OCI-LY7 (cell line): ENCODE data around the gene KLK1. TPM values are rescaled to one million over a fixed set of nuclear protein-coding genes. Genes with fewer than 3 reads are reported as not detected.

Experiments
- BruUV-seq: library from RNA; stranded (reverse); fragments of 400-500 nt; replicated peaks from 2 replicates; lab custom pipeline; 2021; lab: Mats Ljungman, UMichigan
- CTCF ChIA-PET: fragments of 300-600 bp; sonication (Branson Sonifier 250); formaldehyde crosslinking; loops from one replicate; lab custom pipeline; 2022; ENCODE audit warnings: antibody characterized with exemption; ENCODE audit not compliant: unreplicated experiment; lab: Charles Lee
- POLR2A ChIA-PET: fragments of 300-600 bp; sonication (Branson Sonifier 250); formaldehyde crosslinking; loops from one replicate; lab custom pipeline; 2022; ENCODE audit warnings: antibody characterized with exemption; lab: Charles Lee
- DNase-seq: peaks from one replicate; pipeline ENCODE4 v3.0.0-alpha.2; 2015; ENCODE audit warnings: low spot score
- H2AFZ ChIP-seq: fragments of 200-600 bp; sonication (generic), shearing (Covaris generic); 2 replicates; pipeline ENCODE4 v1.6.1; 2014; ENCODE audit warnings: mild to moderate bottlenecking, antibody characterized with exemption, low read length, moderate library complexity
- H3K27ac ChIP-seq: fragments of 200-600 bp; sonication (generic); 2 replicates; pipeline ENCODE4 v1.5.1; 2014; ENCODE audit warnings: mixed run types, low read depth, mild to moderate bottlenecking, moderate library complexity, low read length, inconsistent platforms; ENCODE audit not compliant: poor library complexity, severe bottlenecking
- H3K36me3 ChIP-seq: fragments of 200-600 bp; sonication (generic); 2 replicates; pipeline ENCODE4 v1.6.1; 2014; ENCODE audit warnings: mild to moderate bottlenecking, antibody characterized with exemption, low read length, moderate library complexity, mixed read lengths; ENCODE audit not compliant: insufficient read depth
- H3K4me1 ChIP-seq: fragments of 200-600 bp; sonication (generic); 2 replicates; pipeline ENCODE4 v1.5.1; 2014; ENCODE audit warnings: mild to moderate bottlenecking, low read length; ENCODE audit not compliant: insufficient read depth, poor library complexity, severe bottlenecking
- H3K4me2 ChIP-seq: fragments of 200-600 bp; sonication (generic); 2 replicates; pipeline ENCODE4 v1.6.1; 2014; ENCODE audit warnings: mild to moderate bottlenecking, low read length
- H3K4me3 ChIP-seq: fragments of 200-600 bp; sonication (generic); 2 replicates; pipeline ENCODE4 v1.5.1; 2014; ENCODE audit warnings: mild to moderate bottlenecking, low read depth, low read length; ENCODE audit not compliant: poor library complexity, severe bottlenecking
- H3K79me2 ChIP-seq: fragments of 200-600 bp; sonication (generic); 2 replicates; pipeline ENCODE4 v1.6.1; 2016; ENCODE audit warnings: low read depth, mild to moderate bottlenecking, low read length, moderate library complexity, mixed read lengths; ENCODE audit not compliant: insufficient read depth
- H3K9me2 ChIP-seq: fragments of 200-600 bp; sonication (generic); 2 replicates; pipeline ENCODE4 v1.6.1; 2016; ENCODE audit warnings: mild to moderate bottlenecking, low read length, mixed read lengths; ENCODE audit not compliant: insufficient read depth
- H3K9me3 ChIP-seq: fragments of 200-600 bp; sonication (generic); 2 replicates; pipeline ENCODE4 v1.6.1; 2014; ENCODE audit warnings: mild to moderate bottlenecking, mixed run types, low read length, mixed read lengths
- H4K20me1 ChIP-seq: fragments of 200-600 bp; sonication (generic); 2 replicates; pipeline ENCODE4 v1.6.1; 2014; ENCODE audit warnings: mild to moderate bottlenecking, antibody characterized with exemption, low read length, moderate library complexity, mixed read lengths; ENCODE audit not compliant: insufficient read depth
- CTCF ChIP-seq: fragments of 200-600 bp; sonication (generic); conservative IDR thresholded peaks from 2 replicates; pipeline ENCODE4 v1.5.1; 2014; ENCODE audit warnings: mild to moderate bottlenecking, antibody characterized with exemption, low read length, moderate library complexity, mixed read lengths
- EZH2phosphoT487 ChIP-seq: fragments of 200-600 bp; sonication (generic); IDR thresholded peaks from 2 replicates; pipeline ENCODE4 v1.6.1; 2018; ENCODE audit warnings: low read depth, borderline replicate concordance, mild to moderate bottlenecking, mixed run types, antibody characterized with exemption, low read length, moderate library complexity, mixed read lengths
- intact Hi-C: fragments of 100-400 bp; cut with micrococcal nuclease; formaldehyde crosslinking; loops from one replicate; pipeline ENCODE4 v1.10.0; 2022; ENCODE audit not compliant: unreplicated experiment
- total RNA-seq, 2 experiments: library from RNA; depleted of rRNA in 1 of 2; stranded (reverse); fragments of >200 nt in 1 of 2; shearing (Covaris generic) in 1 of 2; gene quantifications; 2 replicates each; pipeline ENCODE4 v1.2.3, GENCODE V29; 2014 to 2022

Gene KLK1
- total RNA-seq, 2 experiments from 2014 or later = 5.1 TPM; not detected in 1

GRCh38 chr19:50801107-50801506 is 22.5 kb downstream of the KLK1 start:
- H3K79me2 ChIP-seq = peaks cover 45% of the 10 kb centered on the region
- POLR2A ChIA-PET = no interaction called here
- no peak for DNase-seq

GRCh38 chr19:50799547-50799851 is 24.1 kb downstream of the KLK1 start:
- ChIA-PET POLR2A (no interaction called here), CTCF (no interaction called here)
- Histone ChIP-seq H3K9me2 (no peaks in the 10 kb centered on the region), H3K27ac (no peak overlapping the region), H3K4me3 (no peak overlapping the region), H3K36me3 (peaks cover 88% of the 10 kb centered on the region), H3K4me2 (no peak overlapping the region), H2AFZ (no peak overlapping the region), H3K9me3 (no peaks in the 10 kb centered on the region), H3K79me2 (peaks cover 45% of the 10 kb centered on the region), H4K20me1 (peaks cover 43% of the 10 kb centered on the region), H3K4me1 (peaks cover 20% of the 10 kb centered on the region)
- DNase-seq = no peak
- TF ChIP-seq CTCF = no peak
- TF ChIP-seq EZH2phosphoT487 = no peak
- BruUV-seq = no TSS peak
- intact Hi-C loops = no loop called here

More at GRCh38 chr19:50801107-50801506, 22.5 kb downstream of the KLK1 start:
- Histone ChIP-seq H2AFZ (no peak overlapping the region), H3K9me3 (no peaks in the 10 kb centered on the region), H3K4me1 (peaks cover 22% of the 10 kb centered on the region), H4K20me1 (peaks cover 43% of the 10 kb centered on the region), H3K9me2 (no peaks in the 10 kb centered on the region), H3K4me3 (no peak overlapping the region), H3K36me3 (peaks cover 76% of the 10 kb centered on the region), H3K4me2 (peak overlapping the region; percentile 31; the same call in 1 of the 2 replicates), H3K27ac (no peak overlapping the region)
- CTCF ChIA-PET = no interaction called here
- intact Hi-C loops = loop anchor here (10.0 kb wide), 1 partner anchor 456 kb away; no protein-coding TSS in a partner anchor
- TSS peak; percentile 41 for BruUV-seq
- TF ChIP-seq EZH2phosphoT487 (no peak), CTCF (no peak)

GRCh38 chr19:50798659-50799546 is 24.7 kb downstream of the KLK1 start:
- intact Hi-C loops = no loop called here
- H3K4me3 ChIP-seq = no peak overlapping the region
- H3K4me2 ChIP-seq = no peak overlapping the region
- peaks cover 87% of the 10 kb centered on the region for H3K36me3 ChIP-seq
- peaks cover 42% of the 10 kb centered on the region for H4K20me1 ChIP-seq
- H3K9me3 ChIP-seq = no peaks in the 10 kb centered on the region
- DNase-seq = no peak
- TF ChIP-seq EZH2phosphoT487 (no peak), CTCF (no peak)
- no peaks in the 10 kb centered on the region for H3K9me2 ChIP-seq
- peaks cover 24% of the 10 kb centered on the region for H3K4me1 ChIP-seq
- BruUV-seq = no TSS peak
- H2AFZ ChIP-seq = no peak overlapping the region
- CTCF ChIA-PET = no interaction called here
- H3K27ac ChIP-seq = no peak overlapping the region
- POLR2A ChIA-PET = no interaction called here
- H3K79me2 ChIP-seq = peaks cover 39% of the 10 kb centered on the region
